ENCODE data around the gene NRG2. TPM values are rescaled to one million over a fixed set of nuclear protein-coding genes. Genes with fewer than 3 reads are reported as not detected.

NRG2 gene
- total and polyA plus RNA-seq, 2 donors (not counting 3 experiments of a cell fraction or from before 2014, with no cell fraction given) = 0.26 to 0.42 TPM

DNA sequence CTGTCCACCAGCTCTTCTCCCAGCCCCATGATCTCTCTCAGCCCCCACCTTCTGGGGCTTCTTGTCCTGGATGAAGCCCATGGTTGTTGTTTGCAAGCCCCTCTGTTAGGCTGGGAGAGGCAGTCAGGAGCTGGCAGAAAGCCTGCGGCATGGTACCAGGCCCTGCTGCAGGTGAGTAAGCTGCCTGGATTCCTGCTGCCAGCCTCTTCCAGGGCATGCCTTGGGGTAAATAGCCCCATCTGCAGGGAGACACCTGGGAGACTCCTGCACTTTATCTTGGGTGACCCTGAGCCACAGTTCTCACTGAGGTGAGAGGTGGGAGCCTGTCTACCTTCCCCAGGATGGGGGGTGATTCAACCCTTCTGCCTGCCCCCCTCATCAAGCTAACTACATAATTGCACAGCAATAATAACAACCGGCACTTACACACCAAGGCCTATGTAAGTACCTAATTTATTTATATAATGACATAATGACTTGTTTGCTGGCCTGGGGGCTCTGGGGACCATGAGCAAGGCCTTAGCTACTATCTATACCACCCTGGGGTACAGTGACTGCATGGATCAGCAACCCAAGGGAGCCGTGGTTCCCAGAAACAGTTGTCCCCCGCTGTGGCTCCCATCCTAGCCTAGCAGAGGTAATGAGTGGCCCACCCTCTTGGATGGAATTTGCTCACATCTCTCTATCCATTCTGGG, 131.5 kb downstream of the NRG2 start:
- FAIRE-seq = no peak
- intact Hi-C loops (cut with micrococcal nuclease) = no loop called here
- H3K4me2 ChIP-seq (ENCODE audit: insufficient read depth, low read length) = no peak overlapping the region
- no peak for DNase-seq (ENCODE audit: low read depth, low spot score)
- H3K36me3 ChIP-seq (ENCODE audit: control insufficient read depth in 2 of 2, extremely low read depth in 1 of 2, insufficient read depth in 2 of 2, low read length in 2 of 2) = no peaks in the 10 kb centered on the region
- H3K9me1 ChIP-seq (replicated peaks; ENCODE audit: control insufficient read depth, extremely low read depth, insufficient read depth, low read length) = no peaks in the 10 kb centered on the region
- ChIA-PET CTCF (interaction anchor here (1.3 kb wide), 1 partner anchor 124 kb away, joined by 4 read pairs; no protein-coding TSS in a partner anchor), POLR2A (no interaction called here)
- no peaks in the 10 kb centered on the region for H3K4me1 ChIP-seq (ENCODE audit: control insufficient read depth, extremely low read depth, insufficient read depth, low read length)
- no peaks in the 10 kb centered on the region for H3K9me3 ChIP-seq (replicated peaks; ENCODE audit: control insufficient read depth, insufficient read depth, low read length)
- peaks cover 7 to 14% of the 10 kb centered on the region in 2 experiments for H3K27me3 ChIP-seq (ENCODE audit: control insufficient read depth in 2 of 2, insufficient read depth in 2 of 2, low read length in 2 of 2)
- no peak overlapping the region for H3K27ac ChIP-seq (ENCODE audit: insufficient read depth, low read depth, low read length)
- H3K9ac ChIP-seq (replicated peaks; ENCODE audit: extremely low read depth, insufficient read depth, low read length) = no peak overlapping the region
- H3K4me3 ChIP-seq (replicated peaks in 1 of 3; ENCODE audit: insufficient read depth in 1 of 3, low read depth in 1 of 3, low read length in 3 of 3) = no peak overlapping the region
- dilution Hi-C loops (cut with MboI; ENCODE audit: extremely low pct_ligation_motif_present, low sequenced_read_pairs) = no loop called here
- no peak overlapping the region for H2AFZ ChIP-seq (ENCODE audit: low read depth, low read length)
- H3K79me2 ChIP-seq (ENCODE audit: control insufficient read depth, insufficient read depth, low read length) = no peaks in the 10 kb centered on the region
- no peaks in the 10 kb centered on the region for H4K20me1 ChIP-seq (replicated peaks; ENCODE audit: control insufficient read depth, extremely low read depth, insufficient read depth, low read length)
- TF ChIP-seq MYC (IDR thresholded peaks at IDR 0.05; ENCODE audit: low read depth, low read length) = no peak
- no peak for TF ChIP-seq JUN (IDR thresholded peaks at IDR 0.05; ENCODE audit: borderline replicate concordance, insufficient read depth, insufficient read length, low read depth)
- TF ChIP-seq FOS (IDR thresholded peaks at IDR 0.05; ENCODE audit: borderline replicate concordance, insufficient read depth, low read length) = no peak
- TF ChIP-seq, protein P1, sequence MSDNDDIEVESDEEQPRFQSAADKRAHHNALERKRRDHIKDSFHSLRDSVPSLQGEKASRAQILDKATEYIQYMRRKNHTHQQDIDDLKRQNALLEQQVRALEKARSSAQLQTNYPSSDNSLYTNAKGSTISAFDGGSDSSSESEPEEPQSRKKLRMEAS (IDR thresholded peaks at IDR 0.05; ENCODE audit: insufficient read depth, insufficient read length) = no peak
- no peak for TF ChIP-seq GATA2 (IDR thresholded peaks at IDR 0.05; ENCODE audit: insufficient read depth, insufficient read length, low read depth, low read length)
- TF ChIP-seq, protein P2, sequence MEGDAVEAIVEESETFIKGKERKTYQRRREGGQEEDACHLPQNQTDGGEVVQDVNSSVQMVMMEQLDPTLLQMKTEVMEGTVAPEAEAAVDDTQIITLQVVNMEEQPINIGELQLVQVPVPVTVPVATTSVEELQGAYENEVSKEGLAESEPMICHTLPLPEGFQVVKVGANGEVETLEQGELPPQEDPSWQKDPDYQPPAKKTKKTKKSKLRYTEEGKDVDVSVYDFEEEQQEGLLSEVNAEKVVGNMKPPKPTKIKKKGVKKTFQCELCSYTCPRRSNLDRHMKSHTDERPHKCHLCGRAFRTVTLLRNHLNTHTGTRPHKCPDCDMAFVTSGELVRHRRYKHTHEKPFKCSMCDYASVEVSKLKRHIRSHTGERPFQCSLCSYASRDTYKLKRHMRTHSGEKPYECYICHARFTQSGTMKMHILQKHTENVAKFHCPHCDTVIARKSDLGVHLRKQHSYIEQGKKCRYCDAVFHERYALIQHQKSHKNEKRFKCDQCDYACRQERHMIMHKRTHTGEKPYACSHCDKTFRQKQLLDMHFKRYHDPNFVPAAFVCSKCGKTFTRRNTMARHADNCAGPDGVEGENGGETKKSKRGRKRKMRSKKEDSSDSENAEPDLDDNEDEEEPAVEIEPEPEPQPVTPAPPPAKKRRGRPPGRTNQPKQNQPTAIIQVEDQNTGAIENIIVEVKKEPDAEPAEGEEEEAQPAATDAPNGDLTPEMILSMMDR (IDR thresholded peaks at IDR 0.05; ENCODE audit: extremely low read depth in 1 of 2, insufficient read depth in 1 of 2, low read depth in 1 of 2, low read length in 2 of 2) = no peak
- TF ChIP-seq POLR2AphosphoS5 (IDR thresholded peaks at IDR 0.05; ENCODE audit: insufficient read depth, low read depth, low read length) = no peak
- TF ChIP-seq EZH2 (IDR thresholded peaks at IDR 0.05; ENCODE audit: borderline replicate concordance, low read depth, low read length, severe bottlenecking) = no peak
- TF ChIP-seq POLR2A (IDR thresholded peaks at IDR 0.05; ENCODE audit: low read depth, low read length) = no peak
- BruUV-seq (replicated peaks) = no TSS peak

All from endothelial cell of umbilical vein (primary cell).